ENCODE data around the gene TFAP2E.

GRCh38 chr1:35571263-35571662, 1.9 kb upstream of the TFAP2E start:
- TF ChIP-seq CTCF (IDR thresholded peaks at IDR 0.05 in 4 of 5, conservative IDR thresholded peaks at IDR 0.05 in 1 of 5): no peak
- no peak for TF ChIP-seq POLR2A (IDR thresholded peaks at IDR 0.05)

Measured in gastrocnemius medialis (tissue), 4 donors.